SU-DHL-6 (cell line): ENCODE measurements around the gene PIM1.

Experiments
- H2AFZ ChIP-seq: fragments of 200-600 bp; sonication (generic); 2 replicates; pipeline ENCODE4 v1.6.1; 2014; ENCODE audit warnings: low read depth, mild to moderate bottlenecking, moderate library complexity, mixed read lengths, antibody characterized with exemption, low read length; ENCODE audit not compliant: severe bottlenecking
- H3F3A ChIP-seq: fragments of 200-600 bp; shearing (Covaris generic); 2 replicates; pipeline ENCODE4 v1.6.0; 2016; ENCODE audit warnings: antibody characterized with exemption, mild to moderate bottlenecking; ENCODE audit not compliant: insufficient read depth
- H3K27ac ChIP-seq: fragments of 200-600 bp; sonication (generic); 2 replicates; pipeline ENCODE4 v1.5.1; 2016; ENCODE audit warnings: low read depth, mild to moderate bottlenecking, low read length, moderate library complexity, mixed read lengths
- H3K27me3 ChIP-seq: fragments of 200-600 bp; sonication (generic), shearing (Covaris generic); 2 replicates; pipeline ENCODE4 v1.6.0; 2014; ENCODE audit warnings: mild to moderate bottlenecking, low read length
- H3K36me3 ChIP-seq: fragments of 200-600 bp; sonication (generic); 2 replicates; pipeline ENCODE4 v1.6.1; 2014; ENCODE audit warnings: mild to moderate bottlenecking, low read length, mixed read lengths
- H3K4me2 ChIP-seq: fragments of 300-600, 200-600 bp; shearing (Covaris generic), sonication (generic); 2 replicates; pipeline ENCODE4 v1.6.0; 2014; ENCODE audit warnings: low read length, low read depth, mild to moderate bottlenecking; ENCODE audit not compliant: poor library complexity, severe bottlenecking
- H3K4me3 ChIP-seq: fragments of 200-600 bp; sonication (generic); 2 replicates; pipeline ENCODE4 v1.5.1; 2014; ENCODE audit warnings: antibody characterized with exemption, low read length, mild to moderate bottlenecking, mixed read lengths; ENCODE audit not compliant: insufficient read depth, poor library complexity, severe bottlenecking
- H3K79me2 ChIP-seq: fragments of 200-600 bp; sonication (generic); 2 replicates; pipeline ENCODE4 v1.6.1; 2014; ENCODE audit warnings: mild to moderate bottlenecking, low read length, moderate library complexity; ENCODE audit not compliant: insufficient read depth
- H3K9ac ChIP-seq: fragments of 200-600 bp; sonication (generic); 2 replicates; pipeline ENCODE4 v1.7.0; 2014; ENCODE audit warnings: mild to moderate bottlenecking, low read length
- H3K9me2 ChIP-seq: fragments of 200-600 bp; sonication (generic); replicated peaks from 2 replicates; pipeline ENCODE4 v1.6.1; 2014; ENCODE audit warnings: low read length; ENCODE audit not compliant: insufficient read depth
- H3K9me3 ChIP-seq: fragments of 200-600 bp; sonication (generic); 2 replicates; pipeline ENCODE4 v1.6.1; 2014; ENCODE audit warnings: low read length, mixed read lengths; ENCODE audit not compliant: insufficient read depth
- H4K20me1 ChIP-seq: fragments of 200-600 bp; sonication (generic); 2 replicates; pipeline ENCODE4 v1.6.1; 2014; ENCODE audit warnings: low read depth, mild to moderate bottlenecking, antibody characterized with exemption, low read length, moderate library complexity, mixed read lengths
- EZH2phosphoT487 ChIP-seq: fragments of 200-600 bp; sonication (generic), shearing (Covaris generic); conservative IDR thresholded peaks from 2 replicates; pipeline ENCODE4 v1.6.1; 2018; ENCODE audit warnings: mild to moderate bottlenecking, antibody characterized with exemption, low read length, moderate library complexity, mixed read lengths
- TF ChIP-seq, protein P1 (sequence below): fragments of 200-600 bp; sonication (generic); IDR thresholded peaks from one replicate; pipeline ENCODE4 v1.5.1; 2017; ENCODE audit warnings: antibody characterized with exemption, mild to moderate bottlenecking, low read length, moderate library complexity; ENCODE audit not compliant: insufficient read depth, poor library complexity, severe bottlenecking

The PIM1 gene

DNA sequence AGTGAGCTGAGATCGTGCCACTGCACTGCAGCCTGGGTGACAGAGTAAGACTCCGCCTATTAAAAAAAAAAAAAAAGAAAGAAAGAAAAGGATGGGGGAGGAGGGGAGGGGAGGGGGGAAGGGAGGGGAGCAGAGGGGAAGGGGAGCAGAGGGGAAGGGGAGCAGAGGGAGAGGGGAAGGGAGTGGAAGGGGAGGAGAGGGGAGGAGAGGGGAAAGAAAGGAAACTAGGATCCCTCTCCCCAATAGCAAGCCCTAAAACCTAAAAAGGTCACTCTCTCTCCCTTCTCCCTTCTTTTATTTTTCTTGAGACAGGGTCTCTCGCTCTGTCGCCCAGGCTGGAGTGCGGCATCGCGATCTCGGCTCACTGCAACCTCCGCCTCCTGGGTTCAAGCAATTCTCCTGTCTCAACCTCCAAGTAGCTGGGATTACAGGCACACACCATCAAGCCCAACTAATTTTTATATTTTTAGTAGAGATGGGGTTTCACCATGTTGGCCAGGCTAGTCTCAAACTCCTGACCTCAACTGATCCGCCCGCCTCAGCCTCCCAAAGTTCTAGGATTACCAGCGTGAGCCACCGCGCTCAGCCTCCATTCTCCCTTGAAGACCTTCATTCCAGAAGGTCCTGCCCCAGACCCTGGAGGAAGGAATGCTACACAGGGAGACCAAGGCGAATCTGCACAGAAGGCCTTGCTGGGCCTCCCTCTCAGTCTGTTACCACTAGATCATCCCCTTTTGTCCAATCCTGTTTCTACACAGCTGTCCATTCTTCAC, 45.8 kb upstream of the PIM1 start:
- Histone ChIP-seq H3F3A (no peaks in the 10 kb centered on the region; the same call in 1 of the 2 replicates), H3K4me2 (no peak overlapping the region), H3K27ac (no peak overlapping the region), H3K9ac (no peak overlapping the region), H3K79me2 (no peaks in the 10 kb centered on the region), H3K36me3 (no peaks in the 10 kb centered on the region), H2AFZ (no peak overlapping the region), H3K9me2 (no peaks in the 10 kb centered on the region), H3K9me3 (no peaks in the 10 kb centered on the region), H3K4me3 (no peak overlapping the region), H4K20me1 (no peaks in the 10 kb centered on the region), H3K27me3 (no peaks in the 10 kb centered on the region)
- TF ChIP-seq EZH2phosphoT487 = no peak
- TF ChIP-seq, protein P1, sequence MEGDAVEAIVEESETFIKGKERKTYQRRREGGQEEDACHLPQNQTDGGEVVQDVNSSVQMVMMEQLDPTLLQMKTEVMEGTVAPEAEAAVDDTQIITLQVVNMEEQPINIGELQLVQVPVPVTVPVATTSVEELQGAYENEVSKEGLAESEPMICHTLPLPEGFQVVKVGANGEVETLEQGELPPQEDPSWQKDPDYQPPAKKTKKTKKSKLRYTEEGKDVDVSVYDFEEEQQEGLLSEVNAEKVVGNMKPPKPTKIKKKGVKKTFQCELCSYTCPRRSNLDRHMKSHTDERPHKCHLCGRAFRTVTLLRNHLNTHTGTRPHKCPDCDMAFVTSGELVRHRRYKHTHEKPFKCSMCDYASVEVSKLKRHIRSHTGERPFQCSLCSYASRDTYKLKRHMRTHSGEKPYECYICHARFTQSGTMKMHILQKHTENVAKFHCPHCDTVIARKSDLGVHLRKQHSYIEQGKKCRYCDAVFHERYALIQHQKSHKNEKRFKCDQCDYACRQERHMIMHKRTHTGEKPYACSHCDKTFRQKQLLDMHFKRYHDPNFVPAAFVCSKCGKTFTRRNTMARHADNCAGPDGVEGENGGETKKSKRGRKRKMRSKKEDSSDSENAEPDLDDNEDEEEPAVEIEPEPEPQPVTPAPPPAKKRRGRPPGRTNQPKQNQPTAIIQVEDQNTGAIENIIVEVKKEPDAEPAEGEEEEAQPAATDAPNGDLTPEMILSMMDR = no peak

DNA sequence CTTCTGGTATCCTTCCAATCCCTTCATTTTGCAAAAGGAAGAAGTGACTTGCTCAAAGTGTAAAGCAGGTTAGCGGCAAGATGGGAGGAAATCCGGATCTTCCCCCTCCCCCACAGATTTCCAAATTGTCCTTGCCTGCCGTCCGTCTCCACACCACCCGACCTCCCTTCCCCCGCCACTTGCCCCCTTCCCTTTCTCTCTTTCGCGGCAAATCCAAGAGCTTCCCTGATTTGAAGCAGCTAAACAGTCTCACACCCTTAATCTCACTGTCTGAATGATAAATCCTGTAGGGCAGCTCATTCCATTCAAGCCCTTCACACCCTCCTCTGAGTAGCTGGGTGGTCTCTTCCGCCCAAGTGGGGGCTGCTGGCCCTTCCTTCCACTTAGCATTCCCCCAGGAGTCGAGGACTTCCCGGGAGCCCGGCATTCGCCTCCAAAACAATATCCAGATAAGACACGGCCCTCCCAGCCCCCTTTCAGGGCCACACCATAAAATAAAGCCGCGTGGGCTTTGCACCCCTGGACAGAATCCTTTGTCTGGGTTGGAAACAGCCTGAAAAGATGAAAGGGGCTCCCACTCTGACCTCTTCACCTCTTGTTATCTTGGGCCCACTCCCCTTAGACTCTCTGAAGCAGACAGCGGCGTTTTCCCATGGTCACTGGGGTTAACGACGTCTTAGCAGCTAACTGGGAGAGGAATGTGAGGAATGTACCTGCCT, 44.0 kb upstream of the PIM1 start:
- no peaks in the 10 kb centered on the region for H3K36me3 ChIP-seq
- no peak overlapping the region for H2AFZ ChIP-seq
- no peaks in the 10 kb centered on the region for H3K9me2 ChIP-seq
- H3K4me2 ChIP-seq = no peak overlapping the region
- H3K9me3 ChIP-seq = no peaks in the 10 kb centered on the region
- no peak overlapping the region for H3K9ac ChIP-seq
- H3K4me3 ChIP-seq = no peak overlapping the region
- H3K27ac ChIP-seq = no peak overlapping the region
- TF ChIP-seq, protein P1 = no peak
- TF ChIP-seq EZH2phosphoT487 = no peak
- H3F3A ChIP-seq = no peaks in the 10 kb centered on the region
- no peaks in the 10 kb centered on the region for H3K79me2 ChIP-seq
- H3K27me3 ChIP-seq = no peaks in the 10 kb centered on the region
- no peaks in the 10 kb centered on the region for H4K20me1 ChIP-seq

DNA sequence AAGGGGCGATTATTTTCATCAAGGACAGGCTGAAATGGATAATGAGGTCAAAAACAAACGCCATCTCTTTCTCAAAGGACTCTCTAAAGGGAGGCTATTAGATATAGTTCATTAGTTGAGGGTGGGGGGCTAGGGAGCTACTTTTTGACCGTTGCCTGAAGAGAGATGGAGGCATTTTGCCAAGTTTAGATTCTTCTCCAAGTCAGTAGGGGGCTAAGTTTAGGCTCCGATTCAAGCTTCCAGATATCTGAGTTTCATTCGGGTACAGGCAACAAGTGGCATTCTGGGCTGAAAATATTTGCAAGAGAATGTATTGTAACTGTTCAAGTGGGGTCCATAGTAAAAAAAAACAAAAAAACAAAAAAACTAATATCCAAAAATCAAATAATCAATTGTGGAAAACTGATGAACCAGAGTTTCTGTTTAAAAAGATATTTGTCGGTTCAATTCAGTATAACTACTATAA, 43.4 kb upstream of the PIM1 start:
- no peak overlapping the region for H3K4me2 ChIP-seq
- H4K20me1 ChIP-seq = no peaks in the 10 kb centered on the region
- TF ChIP-seq EZH2phosphoT487 = no peak
- TF ChIP-seq, protein P1 = no peak
- no peaks in the 10 kb centered on the region for H3K9me2 ChIP-seq
- H3K36me3 ChIP-seq = no peaks in the 10 kb centered on the region
- no peak overlapping the region for H2AFZ ChIP-seq
- H3F3A ChIP-seq = no peaks in the 10 kb centered on the region
- H3K79me2 ChIP-seq = no peaks in the 10 kb centered on the region
- H3K27me3 ChIP-seq = no peaks in the 10 kb centered on the region
- H3K9ac ChIP-seq = no peak overlapping the region
- H3K4me3 ChIP-seq = no peak overlapping the region
- H3K9me3 ChIP-seq = no peaks in the 10 kb centered on the region
- no peak overlapping the region for H3K27ac ChIP-seq
